Peyer's patch (tissue), 4 donors: ENCODE measurements around the gene SGSM2.

Experiments
- POLR2A ChIP-seq, 2 donors: fragments of 450-650 bp; IDR thresholded peaks; one replicate each; pipeline ENCODE4 v1.5.1; 2017; ENCODE audit warnings: antibody characterized with exemption in 2 of 2, mild to moderate bottlenecking in 2 of 2, moderate library complexity in 2 of 2
- TF ChIP-seq, protein P1 (sequence below), 6 experiments: fragments of 450-650 bp in 4 of 6; fragments of 200-600 bp in 2 of 6; sonication (generic) in 1 of 6; IDR thresholded peaks; one replicate each; pipeline ENCODE4 v1.5.1; 2017 to 2019; ENCODE audit warnings: antibody characterized with exemption in 6 of 6, mild to moderate bottlenecking in 3 of 6, moderate library complexity in 1 of 6

GRCh38 chr17:2390199-2390836, 53.0 kb downstream of the SGSM2 start:
- TF ChIP-seq, protein P1, sequence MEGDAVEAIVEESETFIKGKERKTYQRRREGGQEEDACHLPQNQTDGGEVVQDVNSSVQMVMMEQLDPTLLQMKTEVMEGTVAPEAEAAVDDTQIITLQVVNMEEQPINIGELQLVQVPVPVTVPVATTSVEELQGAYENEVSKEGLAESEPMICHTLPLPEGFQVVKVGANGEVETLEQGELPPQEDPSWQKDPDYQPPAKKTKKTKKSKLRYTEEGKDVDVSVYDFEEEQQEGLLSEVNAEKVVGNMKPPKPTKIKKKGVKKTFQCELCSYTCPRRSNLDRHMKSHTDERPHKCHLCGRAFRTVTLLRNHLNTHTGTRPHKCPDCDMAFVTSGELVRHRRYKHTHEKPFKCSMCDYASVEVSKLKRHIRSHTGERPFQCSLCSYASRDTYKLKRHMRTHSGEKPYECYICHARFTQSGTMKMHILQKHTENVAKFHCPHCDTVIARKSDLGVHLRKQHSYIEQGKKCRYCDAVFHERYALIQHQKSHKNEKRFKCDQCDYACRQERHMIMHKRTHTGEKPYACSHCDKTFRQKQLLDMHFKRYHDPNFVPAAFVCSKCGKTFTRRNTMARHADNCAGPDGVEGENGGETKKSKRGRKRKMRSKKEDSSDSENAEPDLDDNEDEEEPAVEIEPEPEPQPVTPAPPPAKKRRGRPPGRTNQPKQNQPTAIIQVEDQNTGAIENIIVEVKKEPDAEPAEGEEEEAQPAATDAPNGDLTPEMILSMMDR (IDR thresholded peaks at IDR 0.05), result no peak
- no peak for TF ChIP-seq POLR2A (IDR thresholded peaks at IDR 0.05)
